Neural cell (in vitro differentiated cells): ENCODE results near the gene YTHDF2. TPM values are rescaled to one million over a fixed set of nuclear protein-coding genes. Genes with fewer than 3 reads are reported as not detected.

Experiments used
- H2AFZ ChIP-seq: fragments of 200-600, 300-800 bp; sonication (generic), shearing (Covaris generic); 2 replicates; pipeline ENCODE4 v1.6.0; 2014; ENCODE audit warnings: low read depth, mild to moderate bottlenecking, antibody characterized with exemption, low read length, moderate library complexity
- H3F3A ChIP-seq: fragments of 200-600 bp; shearing (Covaris generic); 2 replicates; pipeline ENCODE4 v1.6.1; 2016; ENCODE audit warnings: mild to moderate bottlenecking, moderate library complexity, mixed read lengths, antibody characterized with exemption, low read length; ENCODE audit not compliant: insufficient read depth, poor library complexity, severe bottlenecking
- H3K27ac ChIP-seq: fragments of 200-600, 300-800 bp; sonication (generic), shearing (Covaris generic); 2 replicates; pipeline ENCODE4 v1.5.1; 2014; ENCODE audit warnings: mild to moderate bottlenecking, low read length, moderate library complexity
- H3K27me3 ChIP-seq: fragments of 300-800, 200-600 bp; sonication (generic), shearing (Covaris generic); 2 replicates; pipeline ENCODE4 v1.6.0; 2014; ENCODE audit warnings: mild to moderate bottlenecking, low read depth, low read length, moderate library complexity; ENCODE audit not compliant: insufficient read depth
- H3K36me3 ChIP-seq: fragments of 300-800, 200-600 bp; sonication (generic), shearing (Covaris generic); 2 replicates; pipeline ENCODE4 v1.5.1; 2014; ENCODE audit warnings: mild to moderate bottlenecking, antibody characterized with exemption, low read length, moderate library complexity; ENCODE audit not compliant: insufficient read depth
- H3K4me2 ChIP-seq: fragments of 300-800, 200-600 bp; sonication (generic), shearing (Covaris generic); 2 replicates; pipeline ENCODE4 v1.6.0; 2014; ENCODE audit warnings: mild to moderate bottlenecking, low read length
- H3K4me3 ChIP-seq: fragments of 300-800, 200-600 bp; sonication (generic), shearing (Covaris generic); 2 replicates; pipeline ENCODE4 v1.5.1; 2014; ENCODE audit warnings: mild to moderate bottlenecking, low read length, moderate library complexity
- H3K79me2 ChIP-seq: fragments of 200-600 bp; shearing (Covaris generic); replicated peaks from 2 replicates; pipeline ENCODE4 v1.6.0; 2014; ENCODE audit warnings: mild to moderate bottlenecking, low read length, moderate library complexity; ENCODE audit not compliant: insufficient read depth
- H3K9ac ChIP-seq: fragments of 300-800, 200-600 bp; sonication (generic), shearing (Covaris generic); 2 replicates; pipeline ENCODE4 v1.6.1; 2016; ENCODE audit warnings: mild to moderate bottlenecking, low read length, mixed read lengths
- H3K9me2 ChIP-seq: fragments of 200-600 bp; shearing (Covaris generic); 2 replicates; pipeline ENCODE4 v1.6.1; 2016; ENCODE audit warnings: mild to moderate bottlenecking, low read length, mixed read lengths; ENCODE audit not compliant: insufficient read depth
- H3K9me3 ChIP-seq: fragments of 200-600, 300-800 bp; sonication (generic), shearing (Covaris generic); 2 replicates; pipeline ENCODE4 v1.6.1; 2016; ENCODE audit warnings: mild to moderate bottlenecking, mixed run types, low read length, moderate library complexity, mixed read lengths
- H4K20me1 ChIP-seq: fragments of 200-600 bp; shearing (Covaris generic); 2 replicates; pipeline ENCODE4 v1.6.1; 2016; ENCODE audit warnings: mild to moderate bottlenecking, mixed run types; ENCODE audit not compliant: insufficient read depth
- CTCF ChIP-seq: fragments of 450-650 bp; IDR thresholded peaks from 2 replicates; pipeline ENCODE4 v1.5.1; 2014; ENCODE audit warnings: antibody characterized with exemption, mild to moderate bottlenecking, moderate library complexity; ENCODE audit not compliant: poor library complexity, severe bottlenecking
- EP300 ChIP-seq: fragments of 450-650 bp; conservative IDR thresholded peaks from 2 replicates; pipeline ENCODE4 v1.6.1; 2014; ENCODE audit warnings: antibody characterized with exemption, mild to moderate bottlenecking, moderate library complexity; ENCODE audit not compliant: poor library complexity, severe bottlenecking
- EZH2 ChIP-seq: fragments of 200-600, 300-800 bp; shearing (Covaris generic), sonication (generic); IDR thresholded peaks from 2 replicates; pipeline ENCODE4 v1.6.1; 2014; ENCODE audit warnings: antibody characterized with exemption, low read length, borderline replicate concordance, mild to moderate bottlenecking; ENCODE audit not compliant: insufficient read depth, poor library complexity, severe bottlenecking
- MXI1 ChIP-seq: fragments of 450-650 bp; conservative IDR thresholded peaks from 2 replicates; pipeline ENCODE4 v1.6.1; 2014; ENCODE audit warnings: antibody characterized with exemption, mild to moderate bottlenecking; ENCODE audit not compliant: poor library complexity, severe bottlenecking
- POLR2AphosphoS5 ChIP-seq: IDR thresholded peaks from 2 replicates; pipeline ENCODE4 v1.6.1; 2012
- RAD21 ChIP-seq: fragments of 450-650 bp; conservative IDR thresholded peaks from 2 replicates; pipeline ENCODE4 v1.6.1; 2014; ENCODE audit warnings: antibody characterized with exemption, mild to moderate bottlenecking, moderate library complexity
- REST ChIP-seq: IDR thresholded peaks from 2 replicates; pipeline ENCODE4 v1.6.1; 2012; ENCODE audit warnings: borderline replicate concordance
- SMC3 ChIP-seq: fragments of 450-650 bp; conservative IDR thresholded peaks from 2 replicates; pipeline ENCODE4 v1.6.1; 2014; ENCODE audit warnings: antibody characterized with exemption, mild to moderate bottlenecking, moderate library complexity; ENCODE audit not compliant: poor library complexity
- TAF1 ChIP-seq: IDR thresholded peaks from 2 replicates; pipeline ENCODE4 v1.6.1; 2012; ENCODE audit warnings: low read depth
- polyA plus RNA-seq: library from polyadenylated mRNA; depleted of rRNA; stranded (reverse); fragments of >200 nt; gene quantifications from 2 replicates; pipeline ENCODE4 v1.2.3, GENCODE V29; 2014

The YTHDF2 gene
- polyA plus RNA-seq, 1 donor from 2014 or later, result 90.2 TPM

- H3K9ac ChIP-seq, result no peak overlapping the region
- TF ChIP-seq REST, result no peak
- no peak for TF ChIP-seq TAF1
- TF ChIP-seq CTCF, result no peak
- no peak for TF ChIP-seq SMC3
- no peak for TF ChIP-seq MXI1
- TF ChIP-seq EZH2, result no peak
- TF ChIP-seq EP300, result no peak
- no peak for TF ChIP-seq POLR2AphosphoS5
- no peak for TF ChIP-seq RAD21
- no peaks in the 10 kb centered on the region for H3K27me3 ChIP-seq
- no peaks in the 10 kb centered on the region for H3K9me3 ChIP-seq
- no peaks in the 10 kb centered on the region for H3F3A ChIP-seq
- no peak overlapping the region for H3K4me2 ChIP-seq
- H2AFZ ChIP-seq, result no peak overlapping the region
- H3K9me2 ChIP-seq, result no peaks in the 10 kb centered on the region
- no peak overlapping the region for H3K4me3 ChIP-seq
- H4K20me1 ChIP-seq, result no peaks in the 10 kb centered on the region
- no peaks in the 10 kb centered on the region for H3K79me2 ChIP-seq
- H3K27ac ChIP-seq, result no peak overlapping the region
- H3K36me3 ChIP-seq, result no peaks in the 10 kb centered on the region
Observed at GRCh38 chr1:28783363-28783762, 46.6 kb downstream of the YTHDF2 start.

- Histone ChIP-seq H3K27me3 (no peaks in the 10 kb centered on the region), H3K9ac (no peak overlapping the region), H3K4me3 (no peak overlapping the region), H3K36me3 (no peaks in the 10 kb centered on the region), H3K27ac (no peak overlapping the region), H4K20me1 (no peaks in the 10 kb centered on the region), H3K79me2 (no peaks in the 10 kb centered on the region), H3F3A (no peaks in the 10 kb centered on the region), H3K4me2 (no peak overlapping the region), H3K9me2 (no peaks in the 10 kb centered on the region), H2AFZ (no peak overlapping the region), H3K9me3 (no peaks in the 10 kb centered on the region)
- TF ChIP-seq CTCF (no peak), MXI1 (no peak), TAF1 (no peak), EZH2 (no peak), RAD21 (no peak), POLR2AphosphoS5 (no peak)
Observed at GRCh38 chr1:28789412-28789811, 52.7 kb downstream of the YTHDF2 start.
